GM12878 (cell line): Measurements from ENCODE around the gene AGER. TPM values are rescaled to one million over a fixed set of nuclear protein-coding genes. Genes with fewer than 3 reads are reported as not detected.
"Not testable (repeated sequence)": the region's sequence is repeated elsewhere in the genome, so short reads cannot be mapped to it uniquely, and the experiment has no call there.

Source experiments
- ATAC-seq: fragments of 200-7000 bp; cut with Tn5 transposase; 3 replicates; pipeline ENCODE4 v1.9.1; 2020; ENCODE audit warnings: mild to moderate bottlenecking, moderate library complexity
- BruUV-seq: library from RNA; stranded (reverse); fragments of 400-500 nt; replicated peaks from 2 replicates; lab custom pipeline; 2021; lab: Mats Ljungman, UMichigan
- CTCF ChIA-PET: fragments of 300-600 bp; sonication (Branson Sonifier 250); formaldehyde crosslinking; extraction: SDS; loops from one replicate; lab custom pipeline; 2021; ENCODE audit warnings: inconsistent platforms; lab: Yijun Ruan, JAX
- POLR2A ChIA-PET: fragments of 350-600 bp; formaldehyde crosslinking; extraction: SDS; loops from one replicate; lab custom pipeline; 2021; ENCODE audit warnings: inconsistent platforms; lab: Charles Lee
- RAD21 ChIA-PET: fragments of 300-600 bp; sonication (Branson Sonifier 250); formaldehyde crosslinking; loops from one replicate; lab custom pipeline; 2023; ENCODE audit warnings: antibody characterized with exemption; ENCODE audit not compliant: unreplicated experiment; lab: Charles Lee
- SMC1A ChIA-PET: fragments of 300-600 bp; sonication (Branson Sonifier 250); formaldehyde crosslinking; loops from one replicate; lab custom pipeline; 2023; ENCODE audit not compliant: unreplicated experiment, uncharacterized antibody; lab: Charles Lee
- DNase-seq: peaks from one replicate; pipeline ENCODE4 v3.0.0-alpha.2; 2011; ENCODE audit warnings: low read depth, low spot score
- FAIRE-seq: peaks from 3 replicates; lab custom pipeline; 2011; peaks lifted over from hg19 to GRCh38; lab: Jason Lieb, UNC
- H2AFZ ChIP-seq: 2 replicates; pipeline ENCODE4 v1.6.0; 2011; ENCODE audit warnings: low read depth, low read length, control low read depth; ENCODE audit not compliant: control insufficient read depth
- H3K27ac ChIP-seq: 2 replicates; pipeline ENCODE4 v1.5.1; 2011; ENCODE audit warnings: control low read depth; ENCODE audit not compliant: control insufficient read depth, insufficient read depth
- H3K27me3 ChIP-seq, 2 experiments: replicated peaks in 1 of 2; 2 replicates each; pipeline versions ENCODE4 v1.6.0 to v1.6.1; 2011; ENCODE audit warnings: low read length in 1 of 2; ENCODE audit not compliant: control insufficient read depth in 2 of 2, insufficient read depth in 2 of 2
- H3K36me3 ChIP-seq, 2 experiments: 2 replicates each; pipeline ENCODE4 v1.5.1; 2011; ENCODE audit warnings: low read length in 1 of 2; ENCODE audit not compliant: control insufficient read depth in 2 of 2, insufficient read depth in 2 of 2
- H3K4me1 ChIP-seq: 2 replicates; pipeline ENCODE4 v1.6.1; 2011; ENCODE audit warnings: mild to moderate bottlenecking, low read length, moderate library complexity, mixed read lengths; ENCODE audit not compliant: control insufficient read depth, insufficient read depth
- H3K4me2 ChIP-seq: 2 replicates; pipeline ENCODE4 v1.6.0; 2011; ENCODE audit warnings: control low read depth; ENCODE audit not compliant: control insufficient read depth, insufficient read depth
- H3K4me3 ChIP-seq: fragments of 200-600 bp; sonication (generic); 2 replicates; pipeline ENCODE4 v1.5.1; 2016
- H3K79me2 ChIP-seq: 2 replicates; pipeline ENCODE4 v1.6.0; 2011; ENCODE audit warnings: low read length; ENCODE audit not compliant: control insufficient read depth, insufficient read depth
- H3K9ac ChIP-seq: 2 replicates; pipeline ENCODE4 v1.8.0; 2011; ENCODE audit warnings: low read length, control low read depth, mixed read lengths; ENCODE audit not compliant: control insufficient read depth, insufficient read depth
- H3K9me3 ChIP-seq: replicated peaks from 3 replicates; pipeline ENCODE4 v1.5.1; 2011; ENCODE audit warnings: mild to moderate bottlenecking, low read length; ENCODE audit not compliant: control insufficient read depth, insufficient read depth
- H4K20me1 ChIP-seq: 2 replicates; pipeline ENCODE4 v1.6.0; 2011; ENCODE audit not compliant: control insufficient read depth, insufficient read depth
- BACH1 ChIP-seq: fragments of 450-650 bp; IDR thresholded peaks from 2 replicates; pipeline ENCODE4 v1.6.1; 2017; ENCODE audit warnings: mild to moderate bottlenecking, borderline replicate concordance
- CEBPZ ChIP-seq: fragments of 150-350 bp; IDR thresholded peaks from 2 replicates; pipeline ENCODE4 v1.6.1; 2016; ENCODE audit warnings: low read depth, low read length
- PKNOX1 ChIP-seq: fragments of 450-650 bp; IDR thresholded peaks from 2 replicates; pipeline ENCODE4 v1.6.1; 2016; ENCODE audit warnings: mild to moderate bottlenecking
- POLR2AphosphoS5 ChIP-seq: IDR thresholded peaks from 2 replicates; pipeline ENCODE4 v1.6.1; 2011; ENCODE audit warnings: mild to moderate bottlenecking, low read length, inconsistent platforms
- SPI1 ChIP-seq: IDR thresholded peaks from 2 replicates; pipeline ENCODE4 v1.6.1; 2011; ENCODE audit warnings: low read depth, mild to moderate bottlenecking, low read length, moderate library complexity, borderline replicate concordance; ENCODE audit not compliant: insufficient read depth
- ZBTB33 ChIP-seq: fragments of 450-650 bp; IDR thresholded peaks from 2 replicates; pipeline ENCODE4 v1.6.1; 2017; ENCODE audit warnings: mild to moderate bottlenecking
- WGBS: methylation state at CpG from one replicate; pipeline ENCODE4 v1.1.6; 2016; ENCODE audit warnings: low lambda C conversion rate; ENCODE audit not compliant: insufficient replicate concordance, insufficient coverage; ENCODE audit errors: missing lambda C conversion rate; 5-methylcytosine and 5-hydroxymethylcytosine counted together
- in situ Hi-C: fragments of 300-500 bp; cut with MboI; formaldehyde crosslinking; loops from 9 replicates; pipeline ENCODE4 v1.14.3; 2018; ENCODE audit warnings: mixed read lengths
- intact Hi-C: fragments of 100-400 bp; cut with micrococcal nuclease; formaldehyde crosslinking; loops from one replicate; pipeline ENCODE4 v1.14.2; 2022; ENCODE audit not compliant: unreplicated experiment
- polyA plus RNA-seq, 11 experiments: library from polyadenylated mRNA; depleted of rRNA in 4 of 11; unstranded in 6 of 11; stranded (reverse) in 5 of 11; fragments of >200 nt; fragmentation: Nextera tagmentation in 4 of 11; fragmentation: Illumina TruSeq in 1 of 11; extraction: Ambion mirVana in 4 of 11; extraction: Trizol in 1 of 11; gene quantifications; 1 replicate in 1 of 11; 2 replicates in 10 of 11; pipeline versions ENCODE4 v1.2.1 to v1.2.3, GENCODE V29; 2011 to 2016; ENCODE audit warnings: inconsistent platforms in 2 of 11, missing spikeins in 2 of 11, low read depth in 1 of 11
- total RNA-seq, 4 experiments: library from RNA; depleted of rRNA in 3 of 4; stranded (reverse); fragments of >200 nt in 3 of 4; fragmentation: Illumina TruSeq in 1 of 4; extraction: Trizol in 1 of 4; gene quantifications; 2 replicates each; pipeline versions ENCODE4 v1.2.1 to v1.2.3, GENCODE V29; 2013 to 2021

AGER gene
- total and polyA plus RNA-seq, 10 of the 15 experiments (the other 5 are each of a cell fraction or from before 2014, with no cell fraction given), result 1.1 to 18.2 (median 3.9) TPM

GRCh38 chr6:32187009-32187709, 3.1 kb upstream of the AGER start:
- intact Hi-C loops (no loop called here), in situ Hi-C loops (no loop called here)
- Histone ChIP-seq H3K4me2 (peak overlapping the region; percentile 66), H4K20me1 (no peaks in the 10 kb centered on the region), H3K9me3 (no peaks in the 10 kb centered on the region), H3K4me3 (0 out of 2 replicates have a peak overlapping the region, but pooled peaks have one; percentile 90), H3K9ac (no peak overlapping the region), H3K4me1 (peaks cover 23% of the 10 kb centered on the region), H3K27ac (peak overlapping the region; percentile 42), H3K79me2 (peaks cover 46% of the 10 kb centered on the region), H2AFZ (no peak overlapping the region), H3K36me3 (peaks cover 4 to 9% of the 10 kb centered on the region in 2 experiments; a peak in 3 of 4 replicates), H3K27me3 (no peaks in the 10 kb centered on the region)
- BruUV-seq, result no TSS peak
- ChIA-PET CTCF (interaction anchor here (1.2 kb wide), 1 partner anchor 8 kb away, joined by 3 read pairs; no protein-coding TSS in a partner anchor), SMC1A (interaction anchor here (1.0 kb wide), 1 partner anchor 9 kb away, joined by 3 read pairs; no protein-coding TSS in a partner anchor), RAD21 (no interaction called here), POLR2A (interaction anchor here (7.0 kb wide), 1 partner anchor 9 kb away, joined by 123 read pairs; the partner anchor contains the start of genes AGPAT1 and RNF5)
- no peak for FAIRE-seq
- no peak for DNase-seq
- 0 out of 2 replicates have a peak, but pooled peaks have one; percentile 21 for TF ChIP-seq POLR2AphosphoS5
- TF ChIP-seq SPI1, result peak; percentile 77
- TF ChIP-seq ZBTB33, result no peak
- peak; percentile 68 for TF ChIP-seq PKNOX1
- TF ChIP-seq BACH1, result 0 out of 2 replicates have a peak, but pooled peaks have one; percentile 17
- TF ChIP-seq CEBPZ, result no peak
- no peak for ATAC-seq
- 71% methylated on average over 12 of the region's 12 CpGs for WGBS

- SMC1A ChIA-PET, H2AFZ ChIP-seq, H4K20me1 ChIP-seq, DNase-seq, H3K4me3 ChIP-seq, in situ Hi-C loops, H3K27me3 ChIP-seq, H3K9me3 ChIP-seq, BruUV-seq, H3K36me3 ChIP-seq, intact Hi-C loops, ATAC-seq, H3K9ac ChIP-seq, RAD21 ChIA-PET: not testable (repeated sequence)
- Histone ChIP-seq H3K27ac (peak overlapping the region; percentile 42), H3K4me1 (peaks cover 23% of the 10 kb centered on the region), H3K4me2 (peak overlapping the region; percentile 30; the same call in 1 of the 2 replicates), H3K79me2 (peaks cover 38% of the 10 kb centered on the region)
- 46% methylated on average over 10 of the region's 10 CpGs for WGBS
- CTCF ChIA-PET, result interaction anchor here (0.7 to 1.1 kb wide), 2 partner anchors 10 to 948 kb away, joined by 3 read pairs; partner anchors contain the start of gene AGPAT1
- POLR2A ChIA-PET, result interaction anchor here (0.7 to 7.0 kb wide), 2 partner anchors 8 to 227 kb away, joined by 3 to 123 read pairs; partner anchors contain the start of genes AGPAT1, NELFE, RNF5 and SKIC2
- peak; percentile 74 for FAIRE-seq
Measured at GRCh38 chr6:32186151-32186840, 2.2 kb upstream of the AGER start.
